Measurements from ENCODE around the gene VRTN.

The VRTN gene

DNA sequence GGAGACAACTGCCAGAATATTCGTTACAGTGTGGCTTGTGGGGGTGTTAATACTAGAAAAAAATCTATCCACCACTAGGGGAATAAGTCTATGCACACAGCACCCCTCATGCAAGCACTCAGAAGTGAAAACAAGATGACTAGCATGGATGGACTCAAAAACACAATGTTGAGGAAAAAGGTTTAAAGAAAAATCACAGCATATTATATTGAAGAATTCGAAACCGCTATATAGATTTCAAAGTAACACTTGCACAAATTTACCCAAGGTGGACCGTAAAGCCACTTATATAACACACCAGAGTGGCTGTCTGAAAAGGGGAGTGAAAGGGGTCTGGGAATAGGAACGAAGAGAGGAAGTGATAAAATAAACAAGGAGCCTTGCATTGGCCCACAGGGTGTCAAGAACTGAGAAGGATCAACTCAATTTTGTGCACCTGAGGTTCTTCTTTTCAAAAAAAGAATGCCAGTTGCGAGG lies 46.1 kb upstream of the VRTN start:
- Histone ChIP-seq H3K79me2 (ENCODE audit: control insufficient read depth, low read length) (peaks cover 39% of the 10 kb centered on the region), H3K9me2 (replicated peaks; ENCODE audit: control insufficient read depth, low read length) (no peaks in the 10 kb centered on the region), H3K9me3 (ENCODE audit: control insufficient read depth, insufficient read depth, low read length) (no peaks in the 10 kb centered on the region), H3K4me3 (ENCODE audit: low read length) (peak overlapping the region; percentile 87), H3K27ac (ENCODE audit: low read depth, low read length) (peak overlapping the region; percentile 62), H4K20me1 (ENCODE audit: control insufficient read depth, insufficient read depth, low read depth, low read length) (no peaks in the 10 kb centered on the region), H3K27me3 (ENCODE audit: control insufficient read depth, low read length) (no peaks in the 10 kb centered on the region), H3K4me2 (ENCODE audit: low read length) (peak overlapping the region; percentile 65), H3K36me3 (ENCODE audit: control insufficient read depth, low read length) (peaks cover 28% of the 10 kb centered on the region), H3F3A (ENCODE audit: control insufficient read depth, insufficient read depth) (peaks cover 3% of the 10 kb centered on the region), H3K4me1 (ENCODE audit: control insufficient read depth, low read length) (peaks cover 20% of the 10 kb centered on the region)
- TF ChIP-seq, protein P1, sequence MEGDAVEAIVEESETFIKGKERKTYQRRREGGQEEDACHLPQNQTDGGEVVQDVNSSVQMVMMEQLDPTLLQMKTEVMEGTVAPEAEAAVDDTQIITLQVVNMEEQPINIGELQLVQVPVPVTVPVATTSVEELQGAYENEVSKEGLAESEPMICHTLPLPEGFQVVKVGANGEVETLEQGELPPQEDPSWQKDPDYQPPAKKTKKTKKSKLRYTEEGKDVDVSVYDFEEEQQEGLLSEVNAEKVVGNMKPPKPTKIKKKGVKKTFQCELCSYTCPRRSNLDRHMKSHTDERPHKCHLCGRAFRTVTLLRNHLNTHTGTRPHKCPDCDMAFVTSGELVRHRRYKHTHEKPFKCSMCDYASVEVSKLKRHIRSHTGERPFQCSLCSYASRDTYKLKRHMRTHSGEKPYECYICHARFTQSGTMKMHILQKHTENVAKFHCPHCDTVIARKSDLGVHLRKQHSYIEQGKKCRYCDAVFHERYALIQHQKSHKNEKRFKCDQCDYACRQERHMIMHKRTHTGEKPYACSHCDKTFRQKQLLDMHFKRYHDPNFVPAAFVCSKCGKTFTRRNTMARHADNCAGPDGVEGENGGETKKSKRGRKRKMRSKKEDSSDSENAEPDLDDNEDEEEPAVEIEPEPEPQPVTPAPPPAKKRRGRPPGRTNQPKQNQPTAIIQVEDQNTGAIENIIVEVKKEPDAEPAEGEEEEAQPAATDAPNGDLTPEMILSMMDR (IDR thresholded peaks at IDR 0.05; ENCODE audit: low read depth, low read length, poor library complexity, severe bottlenecking): peak; percentile 59
- no peak for TF ChIP-seq EZH2phosphoT487 (IDR thresholded peaks at IDR 0.05; ENCODE audit: borderline replicate concordance, low read length)

DNA sequence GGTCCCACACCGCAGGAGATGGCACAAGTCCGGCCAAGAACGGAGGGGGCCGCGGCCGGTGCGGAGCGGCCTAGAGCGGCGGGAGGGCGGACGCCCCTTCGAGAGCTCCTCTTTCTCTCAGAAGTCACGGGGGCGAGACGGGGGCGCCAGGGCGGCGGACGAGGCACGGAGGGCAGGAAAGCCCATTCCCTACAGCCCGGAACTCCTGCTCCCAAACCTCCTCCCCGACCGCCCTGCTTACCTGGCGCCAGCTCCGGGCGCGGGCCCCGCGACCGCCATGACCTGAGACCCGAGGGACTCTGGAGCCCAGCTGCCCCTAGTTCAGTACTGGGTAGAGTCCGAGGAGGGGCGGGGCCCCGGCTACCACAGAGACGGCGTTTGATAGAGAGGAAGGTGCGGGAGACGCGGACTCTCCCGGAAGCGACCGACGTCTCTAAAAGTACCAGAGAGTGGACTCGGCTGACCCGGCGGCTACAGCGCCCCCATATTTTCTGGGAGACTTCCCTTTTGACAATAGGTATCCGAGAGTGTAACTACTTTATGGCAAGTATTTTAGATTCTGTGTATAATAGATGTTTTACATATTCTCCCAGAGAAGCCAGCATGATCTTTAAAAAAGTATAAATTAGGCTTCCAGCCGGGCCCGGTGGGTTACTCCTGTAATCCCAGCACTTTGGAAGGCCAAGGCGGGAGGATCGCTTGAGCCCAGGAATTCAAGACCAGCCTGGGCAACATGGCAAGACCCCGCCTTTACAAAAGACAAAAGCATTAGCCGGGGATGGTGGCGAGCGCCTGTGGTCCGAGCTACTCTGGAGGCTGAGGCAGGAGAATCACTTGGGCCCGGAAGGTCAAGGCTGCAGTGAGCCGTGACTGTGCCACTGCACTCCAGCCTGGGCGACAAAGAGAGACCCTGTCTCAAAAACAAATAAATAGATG lies 45.4 kb upstream of the VRTN start, which contains the start of gene ABCD4:
Gene ABCD4, minus strand, starts transcription at position 301 of the 936 bp plus-strand sequence. Its CDS starts 22 bp downstream, at position 279.
- H3K36me3 ChIP-seq (ENCODE audit: control insufficient read depth, low read length): peaks cover 21% of the 10 kb centered on the region
- peaks cover 3% of the 10 kb centered on the region for H3F3A ChIP-seq (ENCODE audit: control insufficient read depth, insufficient read depth)
- peaks cover 39% of the 10 kb centered on the region for H3K79me2 ChIP-seq (ENCODE audit: control insufficient read depth, low read length)
- H3K4me1 ChIP-seq (ENCODE audit: control insufficient read depth, low read length): peaks cover 20% of the 10 kb centered on the region
- peak within 1 kb of the TSS; percentile 87 for H3K4me3 ChIP-seq (ENCODE audit: low read length)
- H3K4me2 ChIP-seq (ENCODE audit: low read length): peak within 1 kb of the TSS; percentile 65
- TF ChIP-seq, protein P1 (IDR thresholded peaks at IDR 0.05; ENCODE audit: low read depth, low read length, poor library complexity, severe bottlenecking): peak; percentile 76
- TF ChIP-seq EZH2phosphoT487 (IDR thresholded peaks at IDR 0.05; ENCODE audit: borderline replicate concordance, low read length): no peak
- H3K9me2 ChIP-seq (replicated peaks; ENCODE audit: control insufficient read depth, low read length): no peaks in the 10 kb centered on the region
- no peaks in the 10 kb centered on the region for H3K27me3 ChIP-seq (ENCODE audit: control insufficient read depth, low read length)
- peak within 1 kb of the TSS; percentile 62 for H3K27ac ChIP-seq (ENCODE audit: low read depth, low read length)
- H4K20me1 ChIP-seq (ENCODE audit: control insufficient read depth, insufficient read depth, low read depth, low read length): no peaks in the 10 kb centered on the region
- H3K9me3 ChIP-seq (ENCODE audit: control insufficient read depth, insufficient read depth, low read length): no peaks in the 10 kb centered on the region

DNA sequence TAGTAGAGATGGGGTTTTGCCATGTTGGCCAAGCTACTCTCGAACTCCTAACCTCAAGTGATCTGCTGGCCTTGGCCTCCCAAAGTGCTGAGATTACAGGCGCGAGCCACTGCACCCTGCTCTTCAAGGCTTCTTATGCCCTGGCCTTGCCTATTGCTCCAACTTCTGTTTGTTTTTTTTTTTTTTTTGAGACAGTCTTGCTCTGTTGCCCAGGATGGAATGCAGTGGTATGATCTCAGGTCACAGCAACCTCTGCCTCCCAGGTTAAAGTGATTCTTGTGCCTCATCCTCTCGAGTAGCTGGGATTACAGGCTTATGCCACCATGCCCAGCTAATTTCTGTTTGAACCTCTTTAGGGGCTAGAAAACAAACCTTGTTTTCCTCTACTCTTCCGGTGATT lies 39.6 kb upstream of the VRTN start:
- Histone ChIP-seq H3K4me2 (ENCODE audit: low read length) (no peak overlapping the region), H3K9me2 (replicated peaks; ENCODE audit: control insufficient read depth, low read length) (no peaks in the 10 kb centered on the region), H3K27ac (ENCODE audit: low read depth, low read length) (no peak overlapping the region), H3F3A (ENCODE audit: control insufficient read depth, insufficient read depth) (no peaks in the 10 kb centered on the region), H3K79me2 (ENCODE audit: control insufficient read depth, low read length) (no peaks in the 10 kb centered on the region), H3K9me3 (ENCODE audit: control insufficient read depth, insufficient read depth, low read length) (no peaks in the 10 kb centered on the region), H3K4me1 (ENCODE audit: control insufficient read depth, low read length) (peaks cover under 1% of the 10 kb centered on the region), H3K27me3 (ENCODE audit: control insufficient read depth, low read length) (peaks cover 3% of the 10 kb centered on the region; the same call in 1 of the 2 replicates), H4K20me1 (ENCODE audit: control insufficient read depth, insufficient read depth, low read depth, low read length) (no peaks in the 10 kb centered on the region), H3K4me3 (ENCODE audit: low read length) (no peak overlapping the region), H3K36me3 (ENCODE audit: control insufficient read depth, low read length) (no peaks in the 10 kb centered on the region)
- TF ChIP-seq, protein P1 (IDR thresholded peaks at IDR 0.05; ENCODE audit: low read depth, low read length, poor library complexity, severe bottlenecking): no peak
- TF ChIP-seq EZH2phosphoT487 (IDR thresholded peaks at IDR 0.05; ENCODE audit: borderline replicate concordance, low read length): no peak
